ENCODE data around the gene SLC25A42. TPM values are rescaled to one million over a fixed set of nuclear protein-coding genes. Genes with fewer than 3 reads are reported as not detected.

Gene SLC25A42
- total RNA-seq, 2 donors from 2014 or later = 6.6 to 7.2 TPM

DNA sequence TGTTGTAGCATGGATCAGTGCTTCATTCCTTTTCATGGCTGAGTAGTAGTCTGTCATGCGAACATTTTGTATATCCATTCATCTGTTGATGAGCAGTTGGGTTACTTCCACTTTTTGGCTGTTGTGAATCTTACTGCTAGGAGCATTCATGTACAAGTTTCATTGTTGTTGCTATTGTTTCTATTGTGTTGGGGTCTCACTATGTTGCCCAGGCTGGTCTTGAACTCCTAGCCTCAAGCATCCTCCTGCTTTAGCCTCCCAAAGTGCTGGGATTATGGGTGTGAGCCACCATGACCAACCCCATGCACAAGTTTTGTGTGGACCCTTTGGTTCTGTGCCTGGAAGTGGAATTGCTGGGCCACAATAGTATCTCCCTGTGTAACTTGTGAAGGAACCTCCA is 15.8 kb downstream of the SLC25A42 start:
- H3K36me3 Mint-ChIP-seq (ENCODE audit: low read depth) = peaks cover 4% of the 10 kb centered on the region
- no peak overlapping the region for H3K4me3 Mint-ChIP-seq
- no peaks in the 10 kb centered on the region for H3K9me3 ChIP-seq (ENCODE audit: control insufficient read depth, low read length)
- no peaks in the 10 kb centered on the region for H3K4me1 ChIP-seq (ENCODE audit: control insufficient read depth, insufficient read depth, low read length)
- no peak for DNase-seq
- no peak overlapping the region for H3K9ac ChIP-seq (ENCODE audit: extremely low read depth, low read length, poor library complexity, severe bottlenecking)
- H3K36me3 ChIP-seq (ENCODE audit: control insufficient read depth, insufficient read depth, low read length) = no peaks in the 10 kb centered on the region
- no peak overlapping the region for H3K27ac Mint-ChIP-seq
- H3K4me1 Mint-ChIP-seq = no peaks in the 10 kb centered on the region
- 100% methylated on average over 1 of the region's 1 CpG for WGBS, 2 experiments (ENCODE audit: insufficient coverage in 1 of 2, insufficient read length in 1 of 2)
- no peak overlapping the region for H3K4me3 ChIP-seq (ENCODE audit: low read length)
- TF ChIP-seq CTCF (conservative IDR thresholded peaks at IDR 0.05) = no peak
- no peak overlapping the region for H3K27ac ChIP-seq (ENCODE audit: low read depth, low read length)
- no peaks in the 10 kb centered on the region for H3K9me3 Mint-ChIP-seq
- no peaks in the 10 kb centered on the region for H3K27me3 ChIP-seq (ENCODE audit: control insufficient read depth, insufficient read depth, low read length, poor library complexity, severe bottlenecking)
- H3K27me3 Mint-ChIP-seq (ENCODE audit: insufficient read depth) = peaks cover 48% of the 10 kb centered on the region

DNA sequence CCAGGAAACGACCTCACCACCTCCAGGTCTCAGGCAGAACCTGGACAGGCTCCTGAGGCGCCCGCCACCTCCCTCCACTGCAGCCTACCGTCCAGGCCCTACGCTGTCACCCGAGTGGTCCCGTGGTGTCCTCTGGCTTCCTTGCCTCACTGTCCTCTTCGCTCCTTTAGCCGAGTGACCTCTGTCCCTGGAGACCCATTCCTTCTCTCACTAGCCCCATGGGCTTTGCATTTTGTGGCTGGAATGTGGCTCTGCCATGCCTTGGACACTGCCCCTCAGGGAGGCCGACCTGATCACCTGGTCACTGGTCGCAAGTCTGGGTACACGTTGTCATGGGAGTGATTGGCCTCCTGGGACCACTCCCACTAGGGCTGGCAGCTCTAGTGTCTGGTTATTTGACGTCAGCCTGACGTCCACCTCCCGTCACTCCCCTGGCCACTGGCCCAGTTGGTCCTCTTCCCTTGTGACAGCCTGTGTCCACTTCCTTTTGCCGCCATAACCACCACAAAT is 17.9 kb downstream of the SLC25A42 start:
- no peak overlapping the region for H3K9ac ChIP-seq (ENCODE audit: extremely low read depth, low read length, poor library complexity, severe bottlenecking)
- H3K36me3 ChIP-seq (ENCODE audit: control insufficient read depth, insufficient read depth, low read length) = no peaks in the 10 kb centered on the region
- H3K27ac ChIP-seq (ENCODE audit: low read depth, low read length) = no peak overlapping the region
- H3K4me1 ChIP-seq (ENCODE audit: control insufficient read depth, insufficient read depth, low read length) = no peaks in the 10 kb centered on the region
- no peak overlapping the region for H3K4me3 ChIP-seq (ENCODE audit: low read length)
- Mint-ChIP-seq H3K4me3 (no peak overlapping the region), H3K27ac (no peak overlapping the region), H3K9me3 (no peaks in the 10 kb centered on the region), H3K27me3 (ENCODE audit: insufficient read depth) (peaks cover 36% of the 10 kb centered on the region), H3K4me1 (no peaks in the 10 kb centered on the region), H3K36me3 (ENCODE audit: low read depth) (peaks cover 4% of the 10 kb centered on the region)
- H3K9me3 ChIP-seq (ENCODE audit: control insufficient read depth, low read length) = no peaks in the 10 kb centered on the region
- H3K27me3 ChIP-seq (ENCODE audit: control insufficient read depth, insufficient read depth, low read length, poor library complexity, severe bottlenecking) = no peaks in the 10 kb centered on the region
- no peak for TF ChIP-seq CTCF (conservative IDR thresholded peaks at IDR 0.05)
- WGBS, 2 experiments (ENCODE audit: insufficient coverage in 1 of 2, insufficient read length in 1 of 2) = 92 to 93% methylated on average over 14 to 16 of the region's 16 CpGs
- DNase-seq = no peak

GRCh38 chr19:19083413-19084178 is 19.8 kb downstream of the SLC25A42 start:
- Histone ChIP-seq H3K36me3 (ENCODE audit: control insufficient read depth, insufficient read depth, low read length) (no peaks in the 10 kb centered on the region), H3K9ac (ENCODE audit: extremely low read depth, low read length, poor library complexity, severe bottlenecking) (no peak overlapping the region), H3K4me3 (ENCODE audit: low read length) (no peak overlapping the region), H3K27me3 (ENCODE audit: control insufficient read depth, insufficient read depth, low read length, poor library complexity, severe bottlenecking) (no peaks in the 10 kb centered on the region), H3K27ac (ENCODE audit: low read depth, low read length) (no peak overlapping the region), H3K4me1 (ENCODE audit: control insufficient read depth, insufficient read depth, low read length) (no peaks in the 10 kb centered on the region), H3K9me3 (ENCODE audit: control insufficient read depth, low read length) (no peaks in the 10 kb centered on the region)
- 86 to 92% methylated on average over 3 to 10 of the region's 10 CpGs for WGBS, 2 experiments (ENCODE audit: insufficient coverage in 1 of 2, insufficient read length in 1 of 2)
- no peak overlapping the region for H3K4me3 Mint-ChIP-seq
- peaks cover 21% of the 10 kb centered on the region for H3K27me3 Mint-ChIP-seq (ENCODE audit: insufficient read depth)
- H3K9me3 Mint-ChIP-seq = no peaks in the 10 kb centered on the region
- no peak overlapping the region for H3K27ac Mint-ChIP-seq
- H3K36me3 Mint-ChIP-seq (ENCODE audit: low read depth) = no peaks in the 10 kb centered on the region
- no peaks in the 10 kb centered on the region for H3K4me1 Mint-ChIP-seq
- TF ChIP-seq CTCF (conservative IDR thresholded peaks at IDR 0.05) = no peak
- no peak for DNase-seq
